Measurements from ENCODE around the gene RPRM. TPM values are rescaled to one million over a fixed set of nuclear protein-coding genes. Genes with fewer than 3 reads are reported as not detected.
"Not testable (repeated sequence)": the region's sequence is repeated elsewhere in the genome, so short reads cannot be mapped to it uniquely, and the experiment has no call there.

RPRM gene
- total RNA-seq (1 to 10 TPM in 1 of 2 donors, under 1 TPM in 1; 0.23 to 1.1 TPM), polyA plus RNA-seq (not detected)
- long read RNA-seq, donor 1: 0 reads
- long read RNA-seq, donor 2, partial matches to known transcripts: 0 of 1 reads
- long read RNA-seq, donor 2, other reads (novel, unspliced or antisense): 0 of 1 reads

DNA sequence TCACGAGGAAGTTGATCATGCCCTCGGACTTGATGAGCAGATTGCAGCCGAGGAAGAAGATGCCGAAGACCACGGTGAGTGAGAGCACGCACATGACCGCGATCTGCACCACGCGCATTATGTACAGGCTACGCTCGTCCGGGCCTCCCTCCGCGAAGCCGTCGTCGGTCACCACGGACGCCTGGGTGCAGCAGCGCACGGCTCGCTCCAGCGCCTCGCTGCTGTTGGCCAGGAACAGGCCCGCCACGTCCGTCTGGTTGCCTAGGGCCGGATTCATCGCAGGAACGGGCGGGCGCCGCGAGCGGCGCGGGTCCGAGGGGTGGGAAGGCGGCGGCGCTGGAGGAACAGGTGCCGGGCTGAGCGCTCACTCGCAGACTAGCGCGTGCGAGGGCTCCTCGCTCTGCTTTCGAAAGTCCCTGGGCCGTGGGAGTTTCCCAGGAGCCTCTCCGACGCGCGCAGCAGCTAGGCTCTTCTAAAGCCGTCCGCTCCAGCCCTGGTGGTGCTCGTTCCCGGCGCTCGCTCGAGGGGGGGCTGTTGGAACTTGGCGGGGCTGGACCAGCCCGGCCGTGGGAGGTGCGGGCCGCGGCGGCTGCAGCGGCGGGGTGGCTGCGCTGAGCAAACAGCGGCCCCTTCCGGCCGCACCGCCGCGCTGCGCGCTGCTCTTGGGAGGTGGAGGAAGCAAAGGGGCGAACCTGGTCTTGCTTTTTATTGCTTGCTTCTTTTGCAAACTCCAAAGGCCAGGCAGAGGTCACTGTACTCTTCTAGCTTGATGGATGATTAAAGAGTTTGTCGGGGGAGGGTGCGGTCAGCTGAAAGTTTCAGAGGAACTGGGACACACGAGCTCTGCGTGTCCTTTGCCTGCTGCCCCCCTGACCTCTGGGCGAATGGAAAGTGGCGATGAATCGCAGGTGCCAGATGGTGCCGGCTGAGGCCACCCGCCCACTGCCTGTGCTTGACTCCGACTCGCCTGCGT, at the start of gene RPRM:
TSS of gene RPRM (minus strand) at position 474 of the 973 bp plus-strand sequence. CDS start at position 277, 197 bp downstream.
- intact Hi-C loops (cut with DNase I): loop anchor here in 1 of 2 donors (10.0 kb wide), 1 partner anchor 314 kb away; no protein-coding TSS in a partner anchor
- H3K4me1 ChIP-seq (ENCODE audit: control insufficient read depth in 1 of 2, insufficient read depth in 2 of 2, low read length in 2 of 2): peaks cover 0 to 2% of the 10 kb centered on the region in 2 donors
- H3K4me3 ChIP-seq (ENCODE audit: low read length in 2 of 2): peak within 1 kb of the TSS; percentile 22 to 24
- WGBS, 2 donors: 1 to 2% methylated on average over 88 to 93 of the region's 93 CpGs
- H3K36me3 ChIP-seq (ENCODE audit: control insufficient read depth in 1 of 2, insufficient read depth in 2 of 2, low read length in 1 of 2): no peaks in the 10 kb centered on the region
- peak; percentile 80 to 94 for DNase-seq
- H3K9me3 ChIP-seq (ENCODE audit: control insufficient read depth, low read length): no peaks in the 10 kb centered on the region
- peak; percentile 91 for ATAC-seq (ENCODE audit: low FRiP score)
- H3K27ac ChIP-seq (ENCODE audit: low read depth in 1 of 2, low read length in 2 of 2): no peak within 1 kb of the TSS
- H3K27me3 ChIP-seq (ENCODE audit: control insufficient read depth in 1 of 2, insufficient read depth in 2 of 2, low read length in 1 of 2): no peaks in the 10 kb centered on the region

DNA sequence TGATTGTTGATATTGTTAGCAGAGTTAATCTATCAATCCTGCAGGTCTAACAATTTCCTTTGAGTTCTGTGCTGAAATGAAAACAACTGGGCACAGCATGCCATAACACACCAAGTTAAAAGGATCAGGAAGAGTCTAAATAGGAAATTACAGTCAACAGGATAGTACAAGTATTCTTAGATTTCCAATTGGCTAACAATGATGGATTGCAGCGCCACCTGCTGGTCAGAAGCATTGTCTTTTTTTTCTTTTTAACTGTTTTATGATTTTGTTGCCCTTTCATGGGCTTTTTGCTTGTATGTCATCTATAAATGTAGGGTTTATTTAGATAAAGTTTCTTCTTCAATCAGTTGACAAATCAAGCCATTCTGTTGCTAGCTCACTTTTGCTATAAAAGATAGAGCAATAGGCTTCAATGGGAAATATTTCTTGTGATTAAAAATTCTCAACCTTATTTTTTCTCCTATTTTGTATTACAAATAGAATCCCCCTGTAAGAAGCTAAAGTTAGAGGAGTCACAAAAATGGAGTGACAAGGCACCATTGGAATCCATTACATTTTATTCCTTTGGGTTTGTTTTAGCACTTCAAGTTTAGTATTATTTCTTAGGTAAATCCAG, 40.8 kb upstream of the RPRM start:
- Histone ChIP-seq H3K27ac (ENCODE audit: low read depth in 1 of 2, low read length in 2 of 2) (no peak overlapping the region), H3K27me3 (ENCODE audit: control insufficient read depth in 1 of 2, insufficient read depth in 2 of 2, low read length in 1 of 2) (no peaks in the 10 kb centered on the region), H3K4me1 (ENCODE audit: control insufficient read depth in 1 of 2, insufficient read depth in 2 of 2, low read length in 2 of 2) (no peaks in the 10 kb centered on the region), H3K9me3 (ENCODE audit: control insufficient read depth, low read length) (no peaks in the 10 kb centered on the region), H3K4me3 (ENCODE audit: low read length in 2 of 2) (no peak overlapping the region), H3K36me3 (ENCODE audit: control insufficient read depth in 1 of 2, insufficient read depth in 2 of 2, low read length in 1 of 2) (no peaks in the 10 kb centered on the region)
- ATAC-seq (ENCODE audit: low FRiP score) (no peak), DNase-seq (peak; percentile 51 to 80)
- intact Hi-C loops (cut with DNase I): no loop called here
- 0 to 1% methylated on average over 1 of the region's 1 CpG for WGBS, 2 donors

DNA sequence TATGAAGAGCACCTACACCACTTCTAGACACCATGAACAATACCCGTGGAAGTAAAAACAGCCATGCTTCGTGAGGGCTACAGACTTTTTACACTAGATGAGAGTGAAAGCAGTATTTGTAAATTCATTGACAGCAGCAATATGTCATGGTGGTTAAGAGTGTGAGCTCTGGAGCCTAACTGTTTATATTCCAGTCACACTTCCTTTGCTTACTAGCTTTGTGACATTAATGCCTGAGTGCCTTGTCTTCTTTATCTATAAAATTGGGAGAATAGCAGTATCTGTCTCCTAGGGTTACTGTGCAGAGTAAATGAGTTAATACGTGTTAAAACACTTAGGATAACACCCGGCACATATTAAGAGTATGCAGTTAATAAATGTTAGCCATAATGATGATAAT, 33.8 kb upstream of the RPRM start:
- H3K27ac ChIP-seq (ENCODE audit: low read depth in 1 of 2, low read length in 2 of 2): no peak overlapping the region
- H3K27me3 ChIP-seq (ENCODE audit: control insufficient read depth in 1 of 2, insufficient read depth in 2 of 2, low read length in 1 of 2): no peaks in the 10 kb centered on the region
- intact Hi-C loops (cut with DNase I): no loop called here
- 63 to 74% methylated on average over 4 of the region's 4 CpGs for WGBS, 2 donors
- no peaks in the 10 kb centered on the region for H3K36me3 ChIP-seq (ENCODE audit: control insufficient read depth in 1 of 2, insufficient read depth in 2 of 2, low read length in 1 of 2)
- H3K9me3 ChIP-seq (ENCODE audit: control insufficient read depth, low read length): peaks cover 2% of the 10 kb centered on the region
- H3K4me3 ChIP-seq (ENCODE audit: low read length in 2 of 2): no peak overlapping the region
- ATAC-seq (ENCODE audit: low FRiP score) (no peak), DNase-seq (no peak)
- no peaks in the 10 kb centered on the region for H3K4me1 ChIP-seq (ENCODE audit: control insufficient read depth in 1 of 2, insufficient read depth in 2 of 2, low read length in 2 of 2)

DNA sequence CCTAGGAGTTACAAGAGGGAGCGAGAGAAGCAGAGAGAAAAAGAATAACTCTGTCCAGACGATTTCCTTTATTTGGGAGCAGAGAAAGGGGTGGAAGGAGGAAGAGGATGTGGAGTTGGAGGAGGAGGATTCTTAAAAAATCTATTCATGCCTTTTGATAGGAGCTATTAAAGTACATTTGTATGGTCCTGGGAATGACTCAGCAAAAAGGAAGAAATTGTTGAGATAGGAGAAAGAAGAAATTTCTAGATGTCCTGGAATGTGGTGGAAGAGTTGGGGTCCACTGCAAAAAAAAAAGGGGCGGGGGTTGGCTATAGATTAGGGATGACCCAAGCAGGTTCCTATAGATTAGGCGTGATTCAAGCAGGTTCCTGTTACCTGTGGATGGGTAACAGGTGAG, 32.4 kb upstream of the RPRM start:
- Histone ChIP-seq H3K4me3 (ENCODE audit: low read length in 2 of 2) (no peak overlapping the region), H3K36me3 (ENCODE audit: control insufficient read depth in 1 of 2, insufficient read depth in 2 of 2, low read length in 1 of 2) (no peaks in the 10 kb centered on the region), H3K27ac (ENCODE audit: low read depth in 1 of 2, low read length in 2 of 2) (no peak overlapping the region), H3K4me1 (ENCODE audit: control insufficient read depth in 1 of 2, insufficient read depth in 2 of 2, low read length in 2 of 2) (no peaks in the 10 kb centered on the region), H3K9me3 (ENCODE audit: control insufficient read depth, low read length) (peaks cover 2% of the 10 kb centered on the region), H3K27me3 (ENCODE audit: control insufficient read depth in 1 of 2, insufficient read depth in 2 of 2, low read length in 1 of 2) (no peaks in the 10 kb centered on the region)
- intact Hi-C loops (cut with DNase I): no loop called here
- ATAC-seq (ENCODE audit: low FRiP score) (no peak), DNase-seq (no peak)
- 75 to 76% methylated on average over 4 of the region's 4 CpGs for WGBS, 2 donors

DNA sequence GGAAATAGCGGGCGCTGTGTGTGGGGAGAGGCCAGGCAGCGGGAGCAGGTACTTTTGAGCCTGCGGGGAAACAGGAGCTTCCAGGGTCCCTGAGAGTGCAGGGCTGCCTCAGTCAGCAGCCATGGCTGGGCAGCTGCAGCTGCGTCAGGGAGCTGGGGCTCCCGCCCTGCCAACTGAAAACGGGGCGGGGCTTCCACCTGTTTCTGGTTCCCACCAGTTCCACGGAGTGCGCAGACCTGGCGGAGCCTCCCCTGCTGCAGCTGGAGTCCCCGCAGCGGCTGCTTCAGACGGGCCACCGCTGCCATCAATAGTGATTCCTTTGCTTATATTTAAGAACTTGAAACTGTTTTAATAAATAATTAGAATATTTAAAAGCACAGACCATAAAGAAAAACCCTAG, 30.6 kb upstream of the RPRM start:
- WGBS, 2 donors: 88 to 89% methylated on average over 15 of the region's 15 CpGs
- H3K27me3 ChIP-seq (ENCODE audit: control insufficient read depth in 1 of 2, insufficient read depth in 2 of 2, low read length in 1 of 2): no peaks in the 10 kb centered on the region
- no peak overlapping the region for H3K4me3 ChIP-seq (ENCODE audit: low read length in 2 of 2)
- H3K9me3 ChIP-seq (ENCODE audit: control insufficient read depth, low read length): peaks cover 2% of the 10 kb centered on the region
- H3K4me1 ChIP-seq (ENCODE audit: control insufficient read depth in 1 of 2, insufficient read depth in 2 of 2, low read length in 2 of 2): no peaks in the 10 kb centered on the region
- no peak for ATAC-seq (ENCODE audit: low FRiP score)
- DNase-seq: no peak
- intact Hi-C loops (cut with DNase I): no loop called here
- no peak overlapping the region for H3K27ac ChIP-seq (ENCODE audit: low read depth in 1 of 2, low read length in 2 of 2)
- H3K36me3 ChIP-seq (ENCODE audit: control insufficient read depth in 1 of 2, insufficient read depth in 2 of 2, low read length in 1 of 2): no peaks in the 10 kb centered on the region

DNA sequence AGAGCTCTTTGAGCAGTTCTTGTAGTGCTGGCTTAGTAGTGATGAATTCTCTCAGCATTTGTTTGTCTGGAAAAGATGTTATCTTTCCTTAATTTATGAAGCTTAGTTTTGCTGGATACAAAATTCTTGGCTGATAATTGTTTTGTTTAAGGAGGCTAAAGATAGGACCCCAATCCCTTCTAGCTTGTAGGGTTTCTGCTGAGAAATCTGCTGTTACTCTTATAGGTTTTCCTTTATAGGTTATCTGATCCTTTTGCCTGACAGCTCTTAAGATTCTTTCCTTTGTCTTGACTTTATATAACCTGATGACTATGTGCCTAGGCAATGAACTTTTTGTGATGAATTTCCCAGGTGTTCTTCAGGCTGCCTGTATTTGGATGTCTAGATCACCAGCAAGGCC, 27.9 kb upstream of the RPRM start:
- intact Hi-C loops (cut with DNase I); H3K4me1 ChIP-seq (ENCODE audit: control insufficient read depth in 1 of 2, insufficient read depth in 2 of 2, low read length in 2 of 2); ATAC-seq (ENCODE audit: low FRiP score); H3K27me3 ChIP-seq (ENCODE audit: control insufficient read depth in 1 of 2, insufficient read depth in 2 of 2, low read length in 1 of 2); H3K9me3 ChIP-seq (ENCODE audit: control insufficient read depth, low read length); H3K36me3 ChIP-seq (ENCODE audit: control insufficient read depth in 1 of 2, insufficient read depth in 2 of 2, low read length in 1 of 2); H3K27ac ChIP-seq (ENCODE audit: low read depth in 1 of 2, low read length in 2 of 2); DNase-seq: not testable (repeated sequence)
- H3K4me3 ChIP-seq (ENCODE audit: low read length in 2 of 2): peak overlapping the region in 1 of 2 donors; percentile 20

DNA sequence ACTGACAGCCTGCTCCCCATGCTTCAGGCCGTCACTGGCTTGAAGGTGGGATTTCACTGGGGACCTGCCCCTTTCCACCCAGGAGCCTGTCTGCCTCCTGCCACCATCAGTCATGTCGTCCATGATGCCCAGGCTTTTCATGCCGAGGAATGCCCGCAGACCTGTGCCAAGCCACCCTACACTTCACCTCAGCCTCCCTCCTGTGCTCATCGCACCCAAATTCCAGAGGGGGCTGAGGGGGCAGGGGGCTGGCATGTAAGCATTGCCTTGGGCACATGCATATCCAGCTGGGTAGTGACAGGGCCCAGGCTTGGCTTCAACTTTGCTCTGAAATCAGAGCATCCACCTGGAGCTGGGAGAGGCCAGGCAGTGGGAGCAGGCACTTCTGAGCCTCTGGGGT, 20.9 kb upstream of the RPRM start:
- no peak for DNase-seq

DNA sequence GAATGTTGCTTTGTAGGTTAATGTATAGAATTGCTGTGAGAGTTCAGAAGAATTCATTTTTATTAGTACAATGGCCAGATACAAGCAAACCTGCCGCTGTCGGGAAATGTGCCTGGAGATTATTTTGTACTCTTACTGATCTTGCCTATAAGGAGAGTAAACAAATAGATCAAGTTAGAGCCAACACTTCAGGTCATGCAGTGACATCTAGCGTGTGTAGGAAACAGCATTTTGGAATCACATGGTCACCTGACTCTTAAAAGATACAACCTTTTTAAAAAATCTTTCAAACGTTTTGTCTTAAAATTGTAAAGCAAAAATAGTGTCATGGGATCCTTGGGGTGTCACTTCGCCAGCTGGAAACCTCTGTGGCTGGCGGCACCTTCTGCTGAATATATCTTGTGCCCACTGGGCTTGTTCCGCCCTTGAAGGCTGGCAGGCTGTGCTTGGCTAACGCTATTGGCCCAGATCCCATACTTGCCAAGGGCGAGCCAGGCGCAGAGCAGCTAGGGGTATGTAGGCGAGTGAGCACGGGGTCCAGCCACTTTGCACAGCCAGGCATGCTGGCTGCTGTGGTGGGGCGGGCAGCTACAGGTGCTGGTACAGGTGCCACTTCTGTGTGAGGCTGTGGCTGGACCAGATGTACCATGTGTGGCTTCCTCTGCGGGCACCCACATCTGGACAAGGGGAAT, 19.5 kb upstream of the RPRM start:
- no peaks in the 10 kb centered on the region for H3K4me1 ChIP-seq (ENCODE audit: control insufficient read depth in 1 of 2, insufficient read depth in 2 of 2, low read length in 2 of 2)
- DNase-seq (no peak), ATAC-seq (ENCODE audit: low FRiP score) (peak; percentile 15)
- intact Hi-C loops (cut with DNase I): no loop called here
- peaks cover 1% of the 10 kb centered on the region for H3K9me3 ChIP-seq (ENCODE audit: control insufficient read depth, low read length)
- H3K27ac ChIP-seq (ENCODE audit: low read depth in 1 of 2, low read length in 2 of 2): no peak overlapping the region
- no peaks in the 10 kb centered on the region for H3K27me3 ChIP-seq (ENCODE audit: control insufficient read depth in 1 of 2, insufficient read depth in 2 of 2, low read length in 1 of 2)
- no peak overlapping the region for H3K4me3 ChIP-seq (ENCODE audit: low read length in 2 of 2)
- H3K36me3 ChIP-seq (ENCODE audit: control insufficient read depth in 1 of 2, insufficient read depth in 2 of 2, low read length in 1 of 2): no peaks in the 10 kb centered on the region
- 81% methylated on average over 14 of the region's 14 CpGs for WGBS, 2 donors

More for the DNA sequence above, 20.9 kb upstream of the RPRM start:
- Histone ChIP-seq H3K27ac (ENCODE audit: low read depth in 1 of 2, low read length in 2 of 2) (no peak overlapping the region), H3K27me3 (ENCODE audit: control insufficient read depth in 1 of 2, insufficient read depth in 2 of 2, low read length in 1 of 2) (no peaks in the 10 kb centered on the region), H3K36me3 (ENCODE audit: control insufficient read depth in 1 of 2, insufficient read depth in 2 of 2, low read length in 1 of 2) (no peaks in the 10 kb centered on the region), H3K9me3 (ENCODE audit: control insufficient read depth, low read length) (peaks cover 1% of the 10 kb centered on the region), H3K4me1 (ENCODE audit: control insufficient read depth in 1 of 2, insufficient read depth in 2 of 2, low read length in 2 of 2) (no peaks in the 10 kb centered on the region), H3K4me3 (ENCODE audit: low read length in 2 of 2) (no peak overlapping the region)
- intact Hi-C loops (cut with DNase I): no loop called here
- ATAC-seq (ENCODE audit: low FRiP score): no peak
- WGBS, 2 donors: 80 to 86% methylated on average over 5 of the region's 5 CpGs

Measured in aorta (tissue), 5 donors.